Sigmoid colon (tissue), 4 donors: ENCODE results near the gene RAB40B.

Source experiments
- EP300 ChIP-seq, 4 donors: sonication (generic); formaldehyde crosslinking; IDR thresholded peaks; one replicate each; pipeline ENCODE4 v1.6.1; 2017; ENCODE audit warnings: antibody characterized with exemption in 4 of 4
- POLR2A ChIP-seq, 2 donors: fragments of 450-650 bp; IDR thresholded peaks; one replicate each; pipeline ENCODE4 v1.6.1; 2016; ENCODE audit warnings: antibody characterized with exemption in 2 of 2, mild to moderate bottlenecking in 2 of 2, moderate library complexity in 2 of 2
- POLR2AphosphoS5 ChIP-seq, 4 donors: sonication (generic); formaldehyde crosslinking; IDR thresholded peaks; one replicate each; pipeline ENCODE4 v1.6.1; 2017; ENCODE audit warnings: antibody characterized with exemption in 4 of 4
- TF ChIP-seq, protein P1 (sequence below), 4 experiments: fragments of 450-650 bp in 3 of 4; fragments of 200-600 bp in 1 of 4; IDR thresholded peaks; one replicate each; pipeline ENCODE4 v1.5.1; 2016 to 2019; ENCODE audit warnings: antibody characterized with exemption in 4 of 4, mild to moderate bottlenecking in 3 of 4, moderate library complexity in 2 of 4

DNA sequence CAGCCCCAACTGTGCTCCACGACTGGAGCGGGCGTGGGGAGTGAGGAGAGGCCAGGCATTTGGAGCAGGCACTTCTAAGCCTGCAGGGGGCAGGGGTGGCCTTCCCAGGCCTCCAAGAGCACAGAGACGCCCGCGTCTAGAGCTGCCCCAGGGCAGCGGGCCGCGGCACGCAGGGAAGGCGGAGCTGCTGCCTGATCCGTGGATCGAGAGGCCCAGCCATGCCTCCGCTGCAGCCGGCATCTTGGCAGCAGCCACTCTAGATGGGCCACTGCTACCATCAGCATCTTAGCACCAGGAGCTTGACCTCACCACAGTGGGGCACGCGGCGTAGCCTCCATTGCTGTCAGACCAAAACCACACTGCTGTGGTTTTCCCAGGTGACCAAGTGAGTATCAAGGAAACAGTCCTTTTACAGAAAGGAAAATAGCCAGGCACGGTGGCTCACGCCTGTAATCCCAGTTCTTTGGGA lies 29.8 kb downstream of the RAB40B start:
- TF ChIP-seq, protein P1, sequence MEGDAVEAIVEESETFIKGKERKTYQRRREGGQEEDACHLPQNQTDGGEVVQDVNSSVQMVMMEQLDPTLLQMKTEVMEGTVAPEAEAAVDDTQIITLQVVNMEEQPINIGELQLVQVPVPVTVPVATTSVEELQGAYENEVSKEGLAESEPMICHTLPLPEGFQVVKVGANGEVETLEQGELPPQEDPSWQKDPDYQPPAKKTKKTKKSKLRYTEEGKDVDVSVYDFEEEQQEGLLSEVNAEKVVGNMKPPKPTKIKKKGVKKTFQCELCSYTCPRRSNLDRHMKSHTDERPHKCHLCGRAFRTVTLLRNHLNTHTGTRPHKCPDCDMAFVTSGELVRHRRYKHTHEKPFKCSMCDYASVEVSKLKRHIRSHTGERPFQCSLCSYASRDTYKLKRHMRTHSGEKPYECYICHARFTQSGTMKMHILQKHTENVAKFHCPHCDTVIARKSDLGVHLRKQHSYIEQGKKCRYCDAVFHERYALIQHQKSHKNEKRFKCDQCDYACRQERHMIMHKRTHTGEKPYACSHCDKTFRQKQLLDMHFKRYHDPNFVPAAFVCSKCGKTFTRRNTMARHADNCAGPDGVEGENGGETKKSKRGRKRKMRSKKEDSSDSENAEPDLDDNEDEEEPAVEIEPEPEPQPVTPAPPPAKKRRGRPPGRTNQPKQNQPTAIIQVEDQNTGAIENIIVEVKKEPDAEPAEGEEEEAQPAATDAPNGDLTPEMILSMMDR (IDR thresholded peaks at IDR 0.05): peak; percentile 25 to 65 (median 37)
- TF ChIP-seq EP300 (IDR thresholded peaks at IDR 0.05): no peak
- TF ChIP-seq POLR2AphosphoS5 (IDR thresholded peaks at IDR 0.05): no peak
- TF ChIP-seq POLR2A (IDR thresholded peaks at IDR 0.05): no peak
